GM20000 (cell line): ENCODE data around the gene OR6K6.

Experiments used
- DNase-seq: peaks from one replicate; pipeline ENCODE4 v3.0.0; 2012; ENCODE audit warnings: low spot score
- CTCF ChIP-seq: IDR thresholded peaks from 2 replicates; pipeline ENCODE4 v1.5.1; 2012; ENCODE audit warnings: mild to moderate bottlenecking, control low read depth; ENCODE audit errors: extremely low read depth, missing control alignments

OR6K6 gene, protein sequence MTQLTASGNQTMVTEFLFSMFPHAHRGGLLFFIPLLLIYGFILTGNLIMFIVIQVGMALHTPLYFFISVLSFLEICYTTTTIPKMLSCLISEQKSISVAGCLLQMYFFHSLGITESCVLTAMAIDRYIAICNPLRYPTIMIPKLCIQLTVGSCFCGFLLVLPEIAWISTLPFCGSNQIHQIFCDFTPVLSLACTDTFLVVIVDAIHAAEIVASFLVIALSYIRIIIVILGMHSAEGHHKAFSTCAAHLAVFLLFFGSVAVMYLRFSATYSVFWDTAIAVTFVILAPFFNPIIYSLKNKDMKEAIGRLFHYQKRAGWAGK

DNA sequence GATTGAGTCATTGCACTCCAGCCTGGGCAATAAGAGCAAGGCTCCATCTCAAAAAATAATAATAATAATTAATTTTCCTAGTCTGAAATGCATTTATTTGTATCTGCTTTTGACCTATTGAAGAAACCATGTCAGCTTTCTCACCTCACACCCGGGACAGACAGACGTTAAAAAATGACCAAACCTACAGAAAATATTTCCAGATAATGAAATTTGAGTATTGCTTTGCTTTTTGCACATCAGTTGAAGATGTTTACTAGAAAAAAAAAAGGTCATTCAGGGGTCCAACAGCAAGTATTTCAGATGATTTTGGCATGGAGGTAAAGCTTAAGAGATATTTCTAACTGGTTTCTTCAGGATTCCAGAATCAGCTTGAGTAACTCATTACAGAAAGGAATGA is at the start of gene OR6K6:
Gene OR6K6, plus strand, starts transcription at position 301 of the 400 bp plus-strand sequence. CDS start 168 bp downstream, outside the sequence.
- TF ChIP-seq CTCF = no peak
- no peak for DNase-seq

GRCh38 chr1:158706096-158706495 is 48.4 kb upstream of the OR6K6 start:
- no peak for DNase-seq
- no peak for TF ChIP-seq CTCF

GRCh38 chr1:158711098-158711497 is 43.4 kb upstream of the OR6K6 start:
- no peak for TF ChIP-seq CTCF
- no peak for DNase-seq

DNA sequence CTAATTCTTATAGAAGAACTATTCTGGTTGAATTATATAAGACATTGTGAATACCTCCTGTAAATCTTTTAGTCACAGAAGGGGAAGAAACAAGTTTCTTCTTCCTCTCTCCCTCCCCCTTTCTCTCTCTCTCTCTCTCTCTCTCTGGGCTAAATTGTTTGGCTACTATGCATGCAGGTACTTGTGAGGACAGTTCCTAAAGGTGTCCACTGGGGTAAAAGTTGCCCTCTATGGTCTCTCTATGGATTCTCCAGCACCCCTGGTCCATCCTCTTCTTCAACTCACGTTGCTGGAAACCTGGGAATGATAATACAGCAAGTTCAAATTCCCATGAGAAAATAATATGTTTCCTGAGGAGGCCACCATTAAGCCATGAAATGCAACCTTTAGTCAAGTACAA is 39.8 kb upstream of the OR6K6 start:
- no peak for TF ChIP-seq CTCF
- no peak for DNase-seq

- DNase-seq = peak; percentile 18
- no peak for TF ChIP-seq CTCF
Measured at GRCh38 chr1:158716335-158716734, 38.2 kb upstream of the OR6K6 start.

DNA sequence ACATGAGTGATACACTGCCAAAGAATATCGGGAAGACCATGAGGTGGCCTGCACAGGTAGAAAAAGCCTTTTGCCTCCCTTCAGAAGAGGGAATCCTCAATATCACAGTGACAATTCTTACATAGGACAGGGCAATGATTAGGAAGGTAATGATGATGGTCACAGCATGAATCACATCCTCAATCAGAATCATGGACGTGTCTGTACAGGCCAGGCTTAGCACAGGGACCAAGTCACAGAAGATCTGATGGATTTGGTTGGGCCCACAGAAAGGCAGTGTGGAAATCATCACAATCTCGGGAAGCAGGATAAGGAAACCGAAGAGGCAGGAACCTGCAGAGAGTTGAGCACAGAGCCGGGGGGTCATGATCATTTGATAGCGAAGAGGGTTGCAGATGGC is 37.2 kb upstream of the OR6K6 start:
- TF ChIP-seq CTCF = no peak
- no peak for DNase-seq

GRCh38 chr1:158719664-158720063 is 34.9 kb upstream of the OR6K6 start:
- no peak for DNase-seq
- TF ChIP-seq CTCF = no peak
